HepG2 (cell line): ENCODE data around the gene CD248. TPM values are rescaled to one million over a fixed set of nuclear protein-coding genes. Genes with fewer than 3 reads are reported as not detected.
A peak's percentile ranks its signal among the peaks of the same experiment; 100 is the strongest.

Experiments used
- JUND ChIP-seq: sonication (generic); formaldehyde crosslinking; IDR thresholded peaks from 2 replicates; pipeline ENCODE4 v1.8.0; 2022; ENCODE audit warnings: mild to moderate bottlenecking, missing genetic modification reagents
- KLF9 ChIP-seq: IDR thresholded peaks from 2 replicates; pipeline ENCODE4 v1.6.1; 2016; ENCODE audit warnings: low read depth
- KMT2A ChIP-seq: sonication (generic); formaldehyde crosslinking; IDR thresholded peaks from 2 replicates; pipeline ENCODE4 v1.4.0; 2020; ENCODE audit warnings: missing genetic modification reagents
- NCOA1 ChIP-seq: sonication (generic); formaldehyde crosslinking; IDR thresholded peaks from 2 replicates; pipeline ENCODE4 v1.9.0; 2021; ENCODE audit warnings: missing genetic modification reagents
- NFIC ChIP-seq: IDR thresholded peaks from 2 replicates; pipeline ENCODE4 v1.6.1; 2012; ENCODE audit warnings: mild to moderate bottlenecking, low read length, inconsistent platforms
- NFRKB ChIP-seq: fragments of 450-650 bp; IDR thresholded peaks from 2 replicates; pipeline ENCODE4 v1.6.1; 2017
- NR2F6 ChIP-seq, 2 experiments: IDR thresholded peaks; 2 replicates each; pipeline ENCODE4 v1.6.1; 2016; ENCODE audit warnings: antibody characterized with exemption in 1 of 2, mild to moderate bottlenecking in 1 of 2
- PTBP1 ChIP-seq: fragments of 200-400 bp; formaldehyde crosslinking; IDR thresholded peaks from 2 replicates; pipeline ENCODE4 v1.6.1; 2018; ENCODE audit warnings: low read length, low read depth; ENCODE audit not compliant: poor library complexity, severe bottlenecking
- STAT5B ChIP-seq: sonication (generic); formaldehyde crosslinking; IDR thresholded peaks from 2 replicates; pipeline ENCODE4 v1.4.0; 2020; ENCODE audit warnings: missing genetic modification reagents
- ZFP37 ChIP-seq: sonication (generic); formaldehyde crosslinking; IDR thresholded peaks from 2 replicates; pipeline ENCODE4 v1.4.0; 2020; ENCODE audit warnings: missing genetic modification reagents, borderline replicate concordance
- ZMYM4 ChIP-seq: sonication (generic); formaldehyde crosslinking; IDR thresholded peaks from 2 replicates; pipeline ENCODE4 v1.8.1; 2023; ENCODE audit warnings: mild to moderate bottlenecking, missing genetic modification reagents
- ZNF124 ChIP-seq: sonication (generic); formaldehyde crosslinking; IDR thresholded peaks from 2 replicates; pipeline ENCODE4 v1.4.0; 2020; ENCODE audit warnings: missing genetic modification reagents
- ZNF619 ChIP-seq: sonication (generic); formaldehyde crosslinking; IDR thresholded peaks from 2 replicates; pipeline ENCODE4 v1.4.0; 2020; ENCODE audit warnings: mild to moderate bottlenecking, missing genetic modification reagents
- ZNF720 ChIP-seq: sonication (generic); formaldehyde crosslinking; IDR thresholded peaks from 2 replicates; pipeline ENCODE4 v1.4.0; 2020; ENCODE audit warnings: missing genetic modification reagents
- ZNF746 ChIP-seq: sonication (generic); formaldehyde crosslinking; IDR thresholded peaks from 2 replicates; pipeline ENCODE4 v1.8.0; 2022; ENCODE audit warnings: mild to moderate bottlenecking, missing genetic modification reagents
- ZNF747 ChIP-seq: sonication (generic); formaldehyde crosslinking; IDR thresholded peaks from 2 replicates; pipeline ENCODE4 v1.8.1; 2023; ENCODE audit warnings: missing genetic modification reagents, mild to moderate bottlenecking, borderline replicate concordance
- ZNF782 ChIP-seq: sonication (generic); formaldehyde crosslinking; IDR thresholded peaks from 2 replicates; pipeline ENCODE4 v1.4.0; 2020; ENCODE audit warnings: missing genetic modification reagents, mild to moderate bottlenecking, borderline replicate concordance
- polyA plus RNA-seq, 8 experiments: library from polyadenylated mRNA; depleted of rRNA in 3 of 8; stranded (reverse) in 7 of 8; unstranded in 1 of 8; fragments of >200 nt; fragmentation: Illumina TruSeq in 4 of 8; extraction: Trizol in 4 of 8; gene quantifications; 2 replicates each; pipeline versions ENCODE4 v1.2.1 to v1.2.3, GENCODE V29; 2011 to 2016; ENCODE audit warnings: low read depth in 4 of 8, missing spikeins in 1 of 8, mixed read lengths in 1 of 8; ENCODE audit not compliant: insufficient read depth in 1 of 8
- total RNA-seq, 5 experiments: library from RNA; depleted of rRNA; stranded (reverse); fragments of >200 nt; fragmentation: Illumina TruSeq; extraction: Trizol; gene quantifications; 2 replicates each; pipeline ENCODE4 v1.2.3, GENCODE V29; 2016; ENCODE audit warnings: low read depth in 1 of 5
- TF ChIP-seq, protein P1 (sequence below): fragments of 450-650 bp; IDR thresholded peaks from 2 replicates; pipeline ENCODE4 v1.6.1; 2017; ENCODE audit warnings: mild to moderate bottlenecking
- TF ChIP-seq, protein P2 (sequence below): sonication (generic); formaldehyde crosslinking; IDR thresholded peaks from 2 replicates; pipeline ENCODE4 v1.4.0; 2020; ENCODE audit warnings: missing genetic modification reagents, borderline replicate concordance
- TF ChIP-seq, protein P3 (sequence below): sonication (generic); formaldehyde crosslinking; IDR thresholded peaks from 2 replicates; pipeline ENCODE4 v1.9.0; 2022; ENCODE audit warnings: missing genetic modification reagents, mild to moderate bottlenecking, borderline replicate concordance
- TF ChIP-seq, protein P4 (sequence below): sonication (generic); formaldehyde crosslinking; conservative IDR thresholded peaks from 2 replicates; pipeline ENCODE4 v1.8.0; 2022; ENCODE audit warnings: missing genetic modification reagents
- TF ChIP-seq, protein P5 (sequence below): sonication (generic); formaldehyde crosslinking; IDR thresholded peaks from 2 replicates; pipeline ENCODE4 v1.4.0; 2020; ENCODE audit warnings: missing genetic modification reagents

The CD248 gene
- total and polyA plus RNA-seq, 2 of the 13 experiments (the other 11 are each of a cell fraction or from before 2014, with no cell fraction given): 0.25 to 0.35 TPM

DNA sequence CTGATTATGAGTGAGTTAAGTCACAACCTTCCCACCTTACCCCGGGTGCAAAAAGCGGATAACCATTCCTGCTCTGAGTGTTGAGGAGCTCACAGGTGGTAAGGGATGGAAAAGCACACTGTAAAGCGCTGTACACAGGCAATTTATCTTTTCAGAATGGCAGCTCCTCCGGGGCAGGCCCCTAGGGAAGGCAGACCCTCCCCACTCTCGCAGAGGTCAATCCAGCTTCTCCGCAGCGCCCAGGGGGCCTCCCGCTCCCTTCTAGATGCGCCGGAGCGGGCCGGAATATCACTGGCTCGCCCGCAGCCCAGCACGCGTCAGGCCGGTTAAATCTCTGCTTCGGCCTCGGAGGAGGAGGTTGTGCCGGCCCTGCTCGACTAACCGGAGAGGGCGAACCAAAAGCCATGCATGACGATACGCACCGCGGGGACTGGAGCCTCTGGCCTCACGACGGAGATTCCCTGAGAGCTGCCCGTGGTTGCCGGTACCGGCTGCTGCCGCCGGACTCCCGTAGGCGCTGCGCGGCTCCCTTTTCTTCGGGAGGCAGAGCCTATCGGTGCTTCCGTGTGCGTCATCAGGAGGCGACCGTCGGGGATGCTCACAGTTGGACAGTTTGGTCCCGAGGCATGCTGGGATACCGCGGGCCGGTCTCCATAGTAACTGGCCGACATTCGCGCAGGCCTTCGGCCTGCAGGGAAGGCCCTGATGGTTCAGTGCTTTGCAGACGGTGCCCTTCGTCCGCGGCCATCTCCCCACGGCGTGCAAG lies 27.9 kb upstream of the CD248 start, which contains the start of gene BRMS1 (continued):
- no peak for TF ChIP-seq NFRKB
- no peak for TF ChIP-seq ZFP37
- TF ChIP-seq ZNF747 (CRISPR knock-in tag): no peak; the same call in 1 of the 2 replicates
- no peak for TF ChIP-seq NCOA1 (CRISPR knock-in tag)
- TF ChIP-seq ZNF746 (CRISPR knock-in tag): no peak
- TF ChIP-seq, protein P1, sequence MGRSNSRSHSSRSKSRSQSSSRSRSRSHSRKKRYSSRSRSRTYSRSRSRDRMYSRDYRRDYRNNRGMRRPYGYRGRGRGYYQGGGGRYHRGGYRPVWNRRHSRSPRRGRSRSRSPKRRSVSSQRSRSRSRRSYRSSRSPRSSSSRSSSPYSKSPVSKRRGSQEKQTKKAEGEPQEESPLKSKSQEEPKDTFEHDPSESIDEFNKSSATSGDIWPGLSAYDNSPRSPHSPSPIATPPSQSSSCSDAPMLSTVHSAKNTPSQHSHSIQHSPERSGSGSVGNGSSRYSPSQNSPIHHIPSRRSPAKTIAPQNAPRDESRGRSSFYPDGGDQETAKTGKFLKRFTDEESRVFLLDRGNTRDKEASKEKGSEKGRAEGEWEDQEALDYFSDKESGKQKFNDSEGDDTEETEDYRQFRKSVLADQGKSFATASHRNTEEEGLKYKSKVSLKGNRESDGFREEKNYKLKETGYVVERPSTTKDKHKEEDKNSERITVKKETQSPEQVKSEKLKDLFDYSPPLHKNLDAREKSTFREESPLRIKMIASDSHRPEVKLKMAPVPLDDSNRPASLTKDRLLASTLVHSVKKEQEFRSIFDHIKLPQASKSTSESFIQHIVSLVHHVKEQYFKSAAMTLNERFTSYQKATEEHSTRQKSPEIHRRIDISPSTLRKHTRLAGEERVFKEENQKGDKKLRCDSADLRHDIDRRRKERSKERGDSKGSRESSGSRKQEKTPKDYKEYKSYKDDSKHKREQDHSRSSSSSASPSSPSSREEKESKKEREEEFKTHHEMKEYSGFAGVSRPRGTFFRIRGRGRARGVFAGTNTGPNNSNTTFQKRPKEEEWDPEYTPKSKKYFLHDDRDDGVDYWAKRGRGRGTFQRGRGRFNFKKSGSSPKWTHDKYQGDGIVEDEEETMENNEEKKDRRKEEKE: no peak
- no peak for TF ChIP-seq PTBP1
- TF ChIP-seq ZNF720: no peak
- TF ChIP-seq, protein P2, sequence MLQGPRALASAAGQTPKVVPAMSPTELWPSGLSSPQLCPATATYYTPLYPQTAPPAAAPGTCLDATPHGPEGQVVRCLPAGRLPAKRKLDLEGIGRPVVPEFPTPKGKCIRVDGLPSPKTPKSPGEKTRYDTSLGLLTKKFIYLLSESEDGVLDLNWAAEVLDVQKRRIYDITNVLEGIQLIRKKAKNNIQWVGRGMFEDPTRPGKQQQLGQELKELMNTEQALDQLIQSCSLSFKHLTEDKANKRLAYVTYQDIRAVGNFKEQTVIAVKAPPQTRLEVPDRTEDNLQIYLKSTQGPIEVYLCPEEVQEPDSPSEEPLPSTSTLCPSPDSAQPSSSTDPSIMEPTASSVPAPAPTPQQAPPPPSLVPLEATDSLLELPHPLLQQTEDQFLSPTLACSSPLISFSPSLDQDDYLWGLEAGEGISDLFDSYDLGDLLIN (CRISPR knock-in tag): no peak
- TF ChIP-seq, protein P3, sequence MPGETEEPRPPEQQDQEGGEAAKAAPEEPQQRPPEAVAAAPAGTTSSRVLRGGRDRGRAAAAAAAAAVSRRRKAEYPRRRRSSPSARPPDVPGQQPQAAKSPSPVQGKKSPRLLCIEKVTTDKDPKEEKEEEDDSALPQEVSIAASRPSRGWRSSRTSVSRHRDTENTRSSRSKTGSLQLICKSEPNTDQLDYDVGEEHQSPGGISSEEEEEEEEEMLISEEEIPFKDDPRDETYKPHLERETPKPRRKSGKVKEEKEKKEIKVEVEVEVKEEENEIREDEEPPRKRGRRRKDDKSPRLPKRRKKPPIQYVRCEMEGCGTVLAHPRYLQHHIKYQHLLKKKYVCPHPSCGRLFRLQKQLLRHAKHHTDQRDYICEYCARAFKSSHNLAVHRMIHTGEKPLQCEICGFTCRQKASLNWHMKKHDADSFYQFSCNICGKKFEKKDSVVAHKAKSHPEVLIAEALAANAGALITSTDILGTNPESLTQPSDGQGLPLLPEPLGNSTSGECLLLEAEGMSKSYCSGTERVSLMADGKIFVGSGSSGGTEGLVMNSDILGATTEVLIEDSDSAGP (CRISPR knock-in tag): peak; percentile 91; the same call in 1 of the 2 replicates
- 0 out of 2 replicates have a peak, but pooled peaks have one; percentile 36 for TF ChIP-seq ZNF619
- TF ChIP-seq ZNF124 (CRISPR knock-in tag): peak; percentile 79; the same call in 1 of the 2 replicates
- TF ChIP-seq ZMYM4 (CRISPR knock-in tag): peak; percentile 82
- TF ChIP-seq NR2F6 (IDR thresholded peaks at IDR 0.05): no peak
- 0 out of 2 replicates have a peak, but pooled peaks have one; percentile 21 for TF ChIP-seq NR2F6 (CRISPR knock-in tag; IDR thresholded peaks at IDR 0.05)
- no peak for TF ChIP-seq NFIC
- TF ChIP-seq, protein P4, sequence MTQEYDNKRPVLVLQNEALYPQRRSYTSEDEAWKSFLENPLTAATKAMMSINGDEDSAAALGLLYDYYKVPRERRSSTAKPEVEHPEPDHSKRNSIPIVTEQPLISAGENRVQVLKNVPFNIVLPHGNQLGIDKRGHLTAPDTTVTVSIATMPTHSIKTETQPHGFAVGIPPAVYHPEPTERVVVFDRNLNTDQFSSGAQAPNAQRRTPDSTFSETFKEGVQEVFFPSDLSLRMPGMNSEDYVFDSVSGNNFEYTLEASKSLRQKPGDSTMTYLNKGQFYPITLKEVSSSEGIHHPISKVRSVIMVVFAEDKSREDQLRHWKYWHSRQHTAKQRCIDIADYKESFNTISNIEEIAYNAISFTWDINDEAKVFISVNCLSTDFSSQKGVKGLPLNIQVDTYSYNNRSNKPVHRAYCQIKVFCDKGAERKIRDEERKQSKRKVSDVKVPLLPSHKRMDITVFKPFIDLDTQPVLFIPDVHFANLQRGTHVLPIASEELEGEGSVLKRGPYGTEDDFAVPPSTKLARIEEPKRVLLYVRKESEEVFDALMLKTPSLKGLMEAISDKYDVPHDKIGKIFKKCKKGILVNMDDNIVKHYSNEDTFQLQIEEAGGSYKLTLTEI: no peak
- TF ChIP-seq KLF9 (CRISPR knock-in tag): no peak
- peak; percentile 99 for TF ChIP-seq KMT2A
- no peak for TF ChIP-seq JUND (CRISPR knock-in tag)
- TF ChIP-seq STAT5B (CRISPR knock-in tag): no peak
- TF ChIP-seq, protein P5, sequence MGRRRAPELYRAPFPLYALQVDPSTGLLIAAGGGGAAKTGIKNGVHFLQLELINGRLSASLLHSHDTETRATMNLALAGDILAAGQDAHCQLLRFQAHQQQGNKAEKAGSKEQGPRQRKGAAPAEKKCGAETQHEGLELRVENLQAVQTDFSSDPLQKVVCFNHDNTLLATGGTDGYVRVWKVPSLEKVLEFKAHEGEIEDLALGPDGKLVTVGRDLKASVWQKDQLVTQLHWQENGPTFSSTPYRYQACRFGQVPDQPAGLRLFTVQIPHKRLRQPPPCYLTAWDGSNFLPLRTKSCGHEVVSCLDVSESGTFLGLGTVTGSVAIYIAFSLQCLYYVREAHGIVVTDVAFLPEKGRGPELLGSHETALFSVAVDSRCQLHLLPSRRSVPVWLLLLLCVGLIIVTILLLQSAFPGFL (CRISPR knock-in tag): no peak
- peak; percentile 62; the same call in 1 of the 2 replicates for TF ChIP-seq ZNF782 (CRISPR knock-in tag)
